Activated CD4-positive, CD25-positive, alpha-beta regulatory T cell treated with anti-CD3 and anti-CD28 coated beads, Interleukin-2, amount 50 U/mL, for 72 hours (primary cell): ENCODE results near the gene GNA15.

Experiments
- DNase-seq: peaks from one replicate; pipeline ENCODE4 v3.0.0; 2021

GNA15 gene

DNA sequence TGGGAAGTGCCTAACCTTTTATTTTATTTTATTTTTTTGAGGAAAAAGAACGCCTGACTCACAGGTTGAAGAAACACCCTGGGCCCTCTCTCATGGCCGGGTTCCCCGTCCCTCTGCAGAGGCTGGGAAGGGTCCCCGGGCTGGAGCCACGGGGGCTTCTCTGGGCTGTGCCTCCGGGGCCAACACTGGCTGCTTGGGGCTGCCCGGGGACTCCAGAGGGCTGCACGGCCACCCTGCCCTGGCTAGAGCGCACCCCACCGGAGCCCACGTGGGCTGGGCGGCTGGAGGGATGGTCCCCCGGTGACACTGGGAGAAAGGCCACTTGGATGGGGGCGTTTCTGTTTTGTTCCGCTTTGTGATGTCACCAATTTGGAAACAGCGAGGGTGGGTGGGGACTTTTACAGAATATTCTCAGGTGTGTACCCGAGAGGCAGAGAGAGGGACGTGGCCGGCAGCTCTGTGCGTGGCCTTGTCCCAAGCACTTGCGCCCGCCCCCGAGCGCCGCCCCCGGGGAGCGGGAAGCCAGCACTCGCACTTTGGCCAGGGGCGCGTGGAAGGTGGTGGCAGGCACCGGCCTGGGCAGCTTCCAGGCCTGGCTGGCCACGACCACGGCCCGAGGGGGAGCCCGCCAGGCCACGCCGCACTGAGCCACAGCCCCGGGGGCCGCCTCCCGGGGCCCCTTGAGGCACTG is 13.9 kb upstream of the GNA15 start:
- no peak for DNase-seq

- DNase-seq: no peak
Measured at GRCh38 chr19:3122512-3122870, 13.3 kb upstream of the GNA15 start.

DNA sequence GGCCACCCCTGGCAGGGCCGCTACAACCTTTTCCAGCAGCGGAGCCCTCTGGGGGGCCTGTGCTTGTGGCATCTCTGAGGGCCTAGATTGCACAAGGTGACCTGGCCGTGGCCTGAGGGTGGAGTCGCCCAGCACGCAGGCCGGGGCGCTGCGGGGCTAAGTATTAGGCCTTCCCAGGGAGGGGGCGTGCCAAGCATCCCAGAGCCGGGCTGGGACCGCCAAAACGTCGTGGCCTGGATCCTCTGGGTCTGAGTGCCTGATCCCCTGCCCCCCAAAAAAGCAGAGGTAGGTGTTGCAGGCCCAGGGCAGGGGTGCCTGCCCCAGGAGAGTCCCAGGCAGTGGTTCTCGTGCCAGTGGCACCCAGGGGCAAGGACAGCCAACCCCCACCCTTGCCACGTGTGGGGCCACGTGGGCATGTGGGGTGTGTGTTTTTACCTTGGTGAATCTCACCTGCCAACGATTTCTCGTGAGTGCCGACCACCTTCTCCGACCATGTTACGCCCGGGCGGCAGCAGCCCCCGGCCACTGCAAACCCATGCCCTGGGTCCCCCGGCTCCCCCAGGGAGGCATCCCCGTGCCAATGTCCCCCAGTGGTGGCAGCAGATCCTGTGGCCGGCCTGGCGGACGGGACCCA is 12.6 kb upstream of the GNA15 start:
- DNase-seq: no peak

- DNase-seq: no peak
Measured at GRCh38 chr19:3123956-3124355, 11.9 kb upstream of the GNA15 start.

DNA sequence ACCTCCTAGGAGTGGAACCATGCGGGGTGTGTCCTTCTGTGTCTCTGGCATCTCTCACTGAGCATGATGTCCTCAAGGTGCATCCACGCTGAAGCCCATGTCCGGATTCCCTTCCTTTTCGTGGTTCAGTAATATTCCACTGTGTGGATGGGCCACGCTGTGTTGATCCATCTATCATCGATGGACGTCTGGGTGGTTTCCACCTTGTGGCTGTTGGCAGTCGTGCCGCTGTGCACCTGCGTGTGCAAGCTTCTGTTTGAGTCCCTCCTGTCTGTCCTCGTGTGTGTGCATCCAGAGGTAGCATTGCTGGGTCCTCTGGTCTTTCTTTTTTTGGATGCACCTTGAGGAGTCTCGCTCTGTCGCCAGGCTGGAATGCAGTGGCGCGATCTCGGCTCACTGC is 11.2 kb upstream of the GNA15 start:
- no peak for DNase-seq

DNA sequence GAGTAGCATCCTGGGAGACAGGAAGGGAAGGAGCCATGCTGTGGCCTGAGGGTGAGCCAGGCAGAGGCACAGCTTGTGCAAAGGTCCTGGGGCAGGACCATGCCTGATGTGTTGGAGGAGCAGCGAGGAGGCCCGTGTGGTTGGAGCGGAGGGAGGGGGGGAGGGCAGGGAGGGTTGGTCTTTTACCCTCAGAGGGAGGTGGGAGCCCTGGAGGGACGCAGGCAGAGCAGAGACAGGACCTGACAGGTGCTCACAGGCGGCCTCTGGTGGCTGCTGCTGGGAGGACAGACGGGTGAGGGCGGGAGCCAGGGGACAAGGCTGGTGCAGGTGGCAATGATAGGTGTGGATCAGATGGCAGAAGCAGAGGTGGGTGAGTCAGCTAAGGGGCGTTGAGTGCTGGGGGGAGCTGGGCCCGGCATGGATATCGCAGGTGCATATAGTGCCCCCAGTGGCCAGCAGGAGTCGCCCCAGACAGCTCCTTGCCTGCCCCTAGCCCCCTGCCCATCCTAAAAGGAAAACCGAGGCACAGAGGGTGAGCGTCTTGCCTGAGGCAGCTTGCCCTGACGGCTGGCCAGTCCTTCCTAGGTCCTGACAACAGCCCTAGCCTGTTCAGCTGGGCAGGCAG is 9.8 kb upstream of the GNA15 start:
- DNase-seq: peak; percentile 85

DNA sequence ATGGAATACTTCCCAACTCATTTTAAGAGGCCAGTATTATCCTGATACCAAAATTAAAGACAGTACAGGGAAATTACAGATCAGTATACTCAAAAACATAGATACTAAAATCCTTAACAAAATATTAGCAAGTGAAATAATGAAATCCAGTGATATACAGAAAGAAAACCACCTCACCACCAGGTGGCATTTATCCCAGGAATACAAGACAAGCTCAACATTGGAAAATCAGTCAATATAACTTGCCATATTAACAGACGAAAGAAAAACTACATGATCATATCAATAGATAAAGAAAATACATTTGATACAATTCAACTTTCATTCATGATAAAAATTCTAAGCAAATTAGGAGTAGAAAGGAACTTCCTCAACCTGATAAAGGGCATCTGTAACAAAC is 6.7 kb upstream of the GNA15 start:
- DNase-seq: no peak

GRCh38 chr19:3131168-3131567 is 4.7 kb upstream of the GNA15 start:
- DNase-seq: no peak

DNA sequence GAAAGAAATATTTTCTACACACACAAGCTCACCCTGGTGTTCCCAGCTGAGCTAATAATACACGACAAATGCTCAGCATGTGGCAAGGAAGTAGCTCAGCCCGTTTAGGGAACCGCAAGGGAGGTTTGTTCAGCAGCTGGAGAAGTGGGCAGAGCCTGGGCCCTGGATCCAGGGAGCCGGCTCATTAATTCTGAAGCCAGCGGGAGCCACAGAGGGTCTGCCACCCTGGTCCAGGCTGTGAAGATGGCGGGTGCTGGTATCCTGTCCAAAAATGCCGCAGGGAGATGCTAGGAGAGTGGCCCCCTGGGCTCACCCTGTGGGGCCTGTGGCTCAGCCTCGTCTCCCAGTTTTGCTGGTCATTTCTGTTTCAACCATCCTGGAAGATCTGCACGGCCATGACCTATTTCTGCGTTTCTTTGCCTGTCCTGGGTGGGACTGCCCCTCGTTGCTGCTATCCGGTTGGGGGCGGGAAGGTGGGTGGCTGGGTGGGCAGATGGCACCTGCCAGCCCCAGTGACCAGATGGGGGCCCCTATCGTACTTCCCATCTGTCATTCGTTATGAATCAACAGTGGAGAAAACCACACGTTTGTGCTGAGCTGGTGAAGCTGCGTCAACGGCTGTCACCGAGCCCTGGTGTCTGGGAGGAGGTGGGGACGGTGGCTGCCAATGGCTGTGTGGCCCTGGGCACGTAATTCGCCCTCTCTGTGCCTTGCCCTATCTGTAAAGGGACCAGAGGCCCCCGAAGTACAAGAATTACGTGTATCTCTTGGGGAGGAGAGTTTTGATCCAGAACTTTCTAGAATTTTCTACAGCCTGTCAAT is 2.7 kb upstream of the GNA15 start:
- DNase-seq: peak; percentile 59

- DNase-seq: no peak
Measured at GRCh38 chr19:3133793-3134116, 2.1 kb upstream of the GNA15 start.

DNA sequence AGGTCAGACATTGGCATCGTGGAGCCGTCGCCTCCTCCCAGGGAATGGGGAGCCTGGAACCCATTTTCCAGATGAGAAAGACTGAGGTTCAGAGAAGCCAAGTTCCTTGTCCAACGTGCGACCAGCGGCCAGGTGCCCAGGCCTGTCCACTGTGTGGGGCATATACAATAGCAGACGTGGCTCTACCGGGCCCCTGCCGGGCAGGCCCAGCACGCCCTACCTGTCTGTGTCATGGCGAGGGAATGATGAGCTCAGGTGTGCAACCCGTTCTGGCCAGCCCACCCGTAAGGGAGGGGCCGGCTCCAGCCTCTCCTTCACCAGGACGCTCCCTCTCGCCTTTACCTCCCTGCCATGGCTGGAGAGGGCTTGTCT is 837 bp downstream of the GNA15 start:
- no peak for DNase-seq

DNA sequence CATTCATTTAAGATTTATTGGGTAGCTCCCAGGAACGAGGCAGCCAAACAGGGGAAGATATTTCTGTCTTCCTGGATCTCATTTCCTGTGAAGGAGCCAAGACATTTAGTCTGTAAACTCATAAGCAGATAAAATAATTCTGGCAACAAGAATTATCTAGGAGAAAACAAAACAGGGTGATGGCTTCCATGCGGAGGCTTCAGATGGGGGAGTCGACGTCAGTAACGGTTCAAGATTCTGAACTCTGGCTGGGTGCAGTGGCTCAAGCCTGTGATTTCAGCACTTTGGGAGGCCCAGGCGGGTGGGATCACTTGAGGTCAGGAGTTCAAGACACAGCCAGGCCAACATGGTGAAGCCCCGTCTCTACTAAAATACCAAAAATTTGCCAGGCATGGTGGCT is 1.3 kb downstream of the GNA15 start:
- DNase-seq: no peak

DNA sequence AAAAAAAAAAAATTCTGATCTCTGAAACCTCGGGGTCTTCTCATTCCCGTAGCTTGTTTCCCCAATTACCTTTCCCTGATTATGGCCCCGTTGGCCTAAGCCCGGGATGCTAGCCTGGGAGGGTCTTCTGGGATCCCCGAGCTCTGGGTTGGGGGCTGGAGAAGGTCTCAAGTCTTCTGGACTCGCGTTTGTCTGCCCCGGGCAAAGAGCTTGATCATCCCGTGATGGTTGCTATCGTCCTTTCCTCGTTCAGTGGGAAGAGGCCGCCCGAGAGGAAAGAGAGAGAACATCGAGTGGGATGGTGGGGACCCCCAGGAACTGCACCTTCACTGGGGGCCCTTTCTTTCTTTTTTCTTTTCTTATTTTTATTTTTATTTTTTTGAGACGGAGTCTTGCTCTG is 2.4 kb downstream of the GNA15 start:
- DNase-seq: no peak

DNA sequence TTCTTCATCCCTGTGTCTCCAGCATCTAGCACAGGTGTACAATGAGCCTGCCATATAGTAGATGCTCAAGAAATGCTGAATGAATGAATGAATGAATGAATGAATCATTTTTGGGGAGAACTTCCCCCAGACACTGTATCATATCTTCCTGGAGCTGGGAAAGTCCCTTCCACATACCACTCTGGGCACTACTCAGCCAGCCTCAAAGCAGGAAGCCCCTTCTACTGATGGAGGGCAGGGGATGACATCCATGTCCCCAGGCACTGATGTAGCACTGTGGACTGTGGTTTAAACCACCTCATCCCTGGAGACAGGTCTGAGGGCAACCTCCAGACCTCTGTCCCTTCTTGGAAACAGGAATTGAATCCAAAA is 4.8 kb downstream of the GNA15 start:
- no peak for DNase-seq

GRCh38 chr19:3142292-3142670 is 6.4 kb downstream of the GNA15 start:
- DNase-seq: no peak

DNA sequence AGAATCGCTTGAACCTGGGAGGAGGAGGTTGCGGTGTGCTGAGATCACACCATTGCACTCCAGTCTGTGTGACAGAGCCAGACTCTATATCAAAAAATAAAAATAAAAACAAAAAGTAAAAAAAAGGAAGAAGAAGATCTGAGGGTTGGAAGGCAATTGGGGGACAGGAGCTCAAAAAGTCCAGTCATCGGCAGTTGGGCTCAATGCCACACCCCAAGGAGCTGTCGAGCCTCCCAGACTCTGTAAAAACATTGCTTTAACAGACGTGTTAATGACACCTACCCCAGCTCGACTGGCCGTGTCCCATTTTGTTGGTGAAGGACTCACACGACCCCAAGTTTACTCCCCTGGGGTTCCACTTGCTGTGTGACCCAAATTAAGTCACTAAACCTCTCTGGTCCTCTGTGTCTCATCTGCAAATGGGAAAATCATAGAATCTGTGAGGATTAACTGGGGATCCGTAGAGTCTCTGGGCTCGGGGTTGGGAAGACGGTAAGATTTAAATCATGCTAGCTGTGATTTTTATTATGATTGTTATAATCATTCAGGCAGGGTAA is 7.0 kb downstream of the GNA15 start:
- no peak for DNase-seq

DNA sequence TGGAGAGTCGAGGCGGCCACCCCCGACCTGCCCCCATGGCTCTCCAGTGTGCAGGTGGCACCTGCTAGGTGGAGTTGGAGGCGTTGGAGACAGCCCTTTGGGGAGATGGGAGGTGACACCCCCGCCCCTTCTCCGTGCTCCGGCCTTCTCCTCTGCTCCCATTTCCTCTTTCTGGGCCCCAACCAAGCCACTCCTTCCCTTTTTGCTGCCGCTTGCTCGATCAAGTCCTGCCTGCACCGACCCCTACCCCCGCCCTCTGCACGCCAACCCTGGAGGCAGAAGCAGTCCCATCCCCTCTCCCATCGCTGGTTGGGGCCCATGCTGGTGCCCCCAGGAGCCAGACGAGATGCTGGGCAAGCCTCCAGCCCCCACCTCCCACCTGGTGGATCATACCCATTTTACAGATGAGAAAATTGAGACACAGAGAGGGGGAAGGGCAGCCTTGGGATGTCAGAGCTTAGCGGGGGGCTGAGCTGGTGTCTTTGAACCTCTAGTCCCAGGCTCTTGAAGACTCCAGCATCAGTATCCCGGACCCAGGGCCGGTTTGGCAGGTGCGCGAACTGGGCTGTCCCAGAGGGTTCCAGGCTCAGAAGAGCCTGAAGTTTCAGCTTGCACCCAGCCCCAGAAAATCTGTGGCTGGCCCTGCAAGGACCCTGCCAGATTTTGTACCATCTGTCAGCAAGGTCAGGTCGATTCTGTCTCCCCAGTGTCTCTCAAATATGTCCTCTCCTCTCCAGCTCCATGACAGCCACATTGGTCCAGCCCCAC is 10.3 kb downstream of the GNA15 start:
- DNase-seq: no peak

GRCh38 chr19:3146677-3147100 is 10.9 kb downstream of the GNA15 start:
- peak; percentile 86 for DNase-seq

DNA sequence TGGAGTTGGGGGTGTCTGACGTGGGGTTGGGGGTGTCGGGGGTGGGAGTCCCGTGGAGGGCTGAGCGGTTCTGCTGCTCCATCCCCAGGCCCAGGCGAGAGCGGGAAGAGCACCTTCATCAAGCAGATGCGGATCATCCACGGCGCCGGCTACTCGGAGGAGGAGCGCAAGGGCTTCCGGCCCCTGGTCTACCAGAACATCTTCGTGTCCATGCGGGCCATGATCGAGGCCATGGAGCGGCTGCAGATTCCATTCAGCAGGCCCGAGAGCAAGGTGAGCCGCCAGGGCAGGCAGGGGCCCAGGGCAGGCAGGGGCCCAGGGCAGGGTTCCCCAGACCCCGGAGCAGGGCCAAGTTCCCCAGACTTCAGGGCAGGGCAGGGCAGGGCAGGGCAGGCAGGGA is 12.7 kb downstream of the GNA15 start:
- no peak for DNase-seq

GRCh38 chr19:3149089-3149488 is 13.3 kb downstream of the GNA15 start:
- DNase-seq: no peak

DNA sequence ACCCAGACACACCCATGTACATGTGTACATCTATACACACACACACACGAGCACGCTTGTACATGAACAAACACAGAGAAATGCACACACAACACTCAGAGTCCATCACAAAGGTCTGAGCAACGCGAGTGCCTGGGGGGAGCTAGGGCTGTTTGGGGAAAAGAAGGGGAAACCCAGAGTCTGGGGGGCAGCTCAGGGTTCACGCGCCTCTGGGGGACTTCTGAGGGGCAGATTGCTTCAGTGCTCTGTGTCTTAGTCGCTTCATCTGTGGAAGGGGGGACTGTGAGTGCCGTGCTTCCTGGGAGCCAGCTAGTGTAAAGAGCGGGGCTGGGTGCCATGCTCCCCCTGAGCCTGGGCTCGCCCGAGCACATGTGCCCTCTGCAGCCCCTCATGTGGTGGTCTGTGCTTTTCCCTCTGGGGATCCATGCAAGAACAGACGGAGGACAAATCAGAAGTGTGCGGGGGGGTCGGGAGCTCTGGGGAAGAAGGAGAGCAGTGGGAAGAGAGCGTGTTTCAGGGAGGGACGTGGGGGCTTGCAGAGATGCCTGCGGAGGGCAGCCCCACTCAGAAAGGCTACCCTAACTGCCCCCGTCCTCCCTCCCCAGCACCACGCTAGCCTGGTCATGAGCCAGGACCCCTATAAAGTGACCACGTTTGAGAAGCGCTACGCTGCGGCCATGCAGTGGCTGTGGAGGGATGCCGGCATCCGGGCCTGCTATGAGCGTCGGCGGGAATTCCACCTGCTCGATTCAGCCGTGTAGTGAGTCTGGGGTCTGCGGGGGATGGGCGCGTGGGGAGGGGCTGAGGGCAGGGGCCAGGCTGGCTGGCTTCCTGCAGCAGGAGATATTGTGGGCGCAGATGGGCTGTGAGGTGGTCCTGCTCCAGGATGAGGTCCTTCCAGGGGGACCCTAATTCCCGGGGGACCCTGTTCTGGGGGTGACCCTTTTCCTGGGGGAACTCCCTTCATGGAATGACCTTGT is 14.0 kb downstream of the GNA15 start:
- DNase-seq: no peak
